ENCODE data around the gene NSMF. TPM values are rescaled to one million over a fixed set of nuclear protein-coding genes. Genes with fewer than 3 reads are reported as not detected.

NSMF gene, protein sequence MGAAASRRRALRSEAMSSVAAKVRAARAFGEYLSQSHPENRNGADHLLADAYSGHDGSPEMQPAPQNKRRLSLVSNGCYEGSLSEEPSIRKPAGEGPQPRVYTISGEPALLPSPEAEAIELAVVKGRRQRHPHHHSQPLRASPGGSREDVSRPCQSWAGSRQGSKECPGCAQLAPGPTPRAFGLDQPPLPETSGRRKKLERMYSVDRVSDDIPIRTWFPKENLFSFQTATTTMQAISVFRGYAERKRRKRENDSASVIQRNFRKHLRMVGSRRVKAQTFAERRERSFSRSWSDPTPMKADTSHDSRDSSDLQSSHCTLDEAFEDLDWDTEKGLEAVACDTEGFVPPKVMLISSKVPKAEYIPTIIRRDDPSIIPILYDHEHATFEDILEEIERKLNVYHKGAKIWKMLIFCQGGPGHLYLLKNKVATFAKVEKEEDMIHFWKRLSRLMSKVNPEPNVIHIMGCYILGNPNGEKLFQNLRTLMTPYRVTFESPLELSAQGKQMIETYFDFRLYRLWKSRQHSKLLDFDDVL
- polyA plus RNA-seq (29.5 to 46.6 TPM (median 33.1 TPM) in 3 replicates), polyA minus RNA-seq (28.3 to 102 TPM (median 39.7 TPM) in 3 replicates)
- 5.6 TPM for polyA plus RNA-seq (2011; ENCODE audit: low read depth)
- 25.8 and 51.4 TPM in 2 replicates for polyA plus RNA-seq (2011; cell fraction: cytosol; rRNA removed)
- 97.1 and 113 TPM in 2 replicates for polyA plus RNA-seq (2011; cell fraction: nucleus; rRNA removed)
- polyA plus RNA-seq (2012; ENCODE audit: low replicate concordance), result 23.0 and 34.1 TPM in 2 replicates
- polyA minus RNA-seq (2011; cell fraction: cytosol; rRNA and poly(A)+ RNA removed), result 67.9 TPM
- polyA minus RNA-seq (2011; cell fraction: nucleus; rRNA and poly(A)+ RNA removed), result 34.3 and 39.8 TPM in 2 replicates

DNA sequence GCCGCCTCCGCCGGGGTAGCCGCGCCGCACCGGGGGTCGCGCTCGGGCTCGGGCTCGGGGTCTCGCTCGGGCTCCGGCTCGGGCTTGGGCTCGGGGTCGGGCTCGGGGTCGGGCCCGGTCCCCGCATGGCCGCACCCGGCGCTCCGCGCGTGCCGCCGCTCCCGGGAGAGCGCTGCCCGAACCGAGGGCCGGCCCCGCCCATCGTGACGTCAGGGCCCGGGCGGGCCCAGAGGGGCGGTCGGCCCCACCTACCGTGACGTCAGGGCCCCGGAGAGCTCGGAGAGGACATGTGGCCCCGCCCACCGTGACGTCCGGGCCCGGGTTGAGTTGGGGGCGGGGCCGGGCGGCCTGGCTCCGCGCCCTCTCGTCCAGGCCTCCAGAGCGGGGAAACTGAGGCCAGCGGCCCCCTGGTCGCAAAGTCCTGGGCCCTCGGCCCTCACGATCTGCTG, at the start of gene NSMF:
Gene NSMF, minus strand, starts transcription at position 183 of the 449 bp plus-strand sequence. CDS start 232 bp downstream, outside the sequence.
- no peaks in the 10 kb centered on the region for H3K9me1 ChIP-seq (ENCODE audit: control insufficient read depth, extremely low read depth, insufficient read depth, low read length)
- no peaks in the 10 kb centered on the region for H4K20me1 ChIP-seq (ENCODE audit: control insufficient read depth, extremely low read depth, insufficient read depth, low read length)
- FAIRE-seq (no peak), DNase-seq (ENCODE audit: low read depth, low spot score) (no peak)
- H3K9ac ChIP-seq (ENCODE audit: control insufficient read depth, extremely low read depth, insufficient read depth, low read length), result peak within 1 kb of the TSS; percentile 78
- peak within 1 kb of the TSS; percentile 56 for H3K27ac ChIP-seq (ENCODE audit: control insufficient read depth, insufficient read depth, low read length)
- H3K9me3 ChIP-seq (ENCODE audit: control insufficient read depth, low read depth, low read length), result no peaks in the 10 kb centered on the region
- H3K4me2 ChIP-seq (ENCODE audit: control insufficient read depth, extremely low read depth, insufficient read depth, low read depth, low read length), result peak within 1 kb of the TSS; percentile 80
- dilution Hi-C loops (cut with MboI; ENCODE audit: extremely low pct_ligation_motif_present, low sequenced_read_pairs), result no loop called here
- peak within 1 kb of the TSS; percentile 70 to 85 (median 74) for H3K4me3 ChIP-seq (ENCODE audit: control insufficient read depth in 2 of 3, extremely low read depth in 1 of 3, insufficient read depth in 2 of 3, low read depth in 1 of 3, low read length in 3 of 3)
- peak within 1 kb of the TSS; percentile 94 for H2AFZ ChIP-seq (ENCODE audit: control insufficient read depth, low read length)
- H3K36me3 ChIP-seq (ENCODE audit: control insufficient read depth in 2 of 2, extremely low read depth in 1 of 2, insufficient read depth in 2 of 2, low read length in 2 of 2), result peaks cover 0 to 8% of the 10 kb centered on the region in 2 experiments
- H3K27me3 ChIP-seq (ENCODE audit: control insufficient read depth, extremely low read depth, insufficient read depth, low read length), result peaks cover 15% of the 10 kb centered on the region
- no peak for TF ChIP-seq EZH2 (IDR thresholded peaks at IDR 0.05; ENCODE audit: low read length)
- TF ChIP-seq, protein P1, sequence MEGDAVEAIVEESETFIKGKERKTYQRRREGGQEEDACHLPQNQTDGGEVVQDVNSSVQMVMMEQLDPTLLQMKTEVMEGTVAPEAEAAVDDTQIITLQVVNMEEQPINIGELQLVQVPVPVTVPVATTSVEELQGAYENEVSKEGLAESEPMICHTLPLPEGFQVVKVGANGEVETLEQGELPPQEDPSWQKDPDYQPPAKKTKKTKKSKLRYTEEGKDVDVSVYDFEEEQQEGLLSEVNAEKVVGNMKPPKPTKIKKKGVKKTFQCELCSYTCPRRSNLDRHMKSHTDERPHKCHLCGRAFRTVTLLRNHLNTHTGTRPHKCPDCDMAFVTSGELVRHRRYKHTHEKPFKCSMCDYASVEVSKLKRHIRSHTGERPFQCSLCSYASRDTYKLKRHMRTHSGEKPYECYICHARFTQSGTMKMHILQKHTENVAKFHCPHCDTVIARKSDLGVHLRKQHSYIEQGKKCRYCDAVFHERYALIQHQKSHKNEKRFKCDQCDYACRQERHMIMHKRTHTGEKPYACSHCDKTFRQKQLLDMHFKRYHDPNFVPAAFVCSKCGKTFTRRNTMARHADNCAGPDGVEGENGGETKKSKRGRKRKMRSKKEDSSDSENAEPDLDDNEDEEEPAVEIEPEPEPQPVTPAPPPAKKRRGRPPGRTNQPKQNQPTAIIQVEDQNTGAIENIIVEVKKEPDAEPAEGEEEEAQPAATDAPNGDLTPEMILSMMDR (optimal IDR thresholded peaks at IDR 0.05 in 1 of 3, IDR thresholded peaks at IDR 0.05 in 1 of 3, conservative IDR thresholded peaks at IDR 0.05 in 1 of 3; ENCODE audit: extremely low read depth in 1 of 3, insufficient read depth in 2 of 3, low read length in 3 of 3), result no peak
- H3K4me1 ChIP-seq (ENCODE audit: control insufficient read depth, extremely low read depth, insufficient read depth, low read length), result peaks cover 15% of the 10 kb centered on the region
- peaks cover 7% of the 10 kb centered on the region for H3K79me2 ChIP-seq (ENCODE audit: control insufficient read depth, insufficient read depth, low read length)

DNA sequence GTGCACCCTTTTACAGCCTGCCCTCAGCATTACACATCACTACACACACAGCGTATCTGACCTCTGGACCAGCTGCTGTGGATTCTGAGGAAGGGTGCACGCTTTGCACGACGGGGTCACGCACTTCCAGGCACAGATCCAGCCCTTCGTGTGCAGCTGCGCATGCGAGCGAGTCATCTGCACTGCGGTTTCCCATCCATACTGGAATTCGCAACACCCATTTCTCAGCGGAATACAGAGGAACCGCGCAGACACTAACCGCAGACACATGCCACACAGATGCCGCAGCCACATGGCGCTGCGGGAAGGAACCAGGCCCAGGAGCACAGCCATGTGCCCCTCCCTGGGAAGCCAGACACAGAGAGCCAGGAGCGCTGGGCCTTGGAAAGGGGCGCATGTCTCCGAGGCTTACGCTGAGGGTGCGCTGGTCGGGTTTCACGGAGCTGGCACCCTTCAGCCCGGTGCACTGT, 47.6 kb upstream of the NSMF start:
- TF ChIP-seq, protein P1 (optimal IDR thresholded peaks at IDR 0.05 in 1 of 3, IDR thresholded peaks at IDR 0.05 in 1 of 3, conservative IDR thresholded peaks at IDR 0.05 in 1 of 3; ENCODE audit: extremely low read depth in 1 of 3, insufficient read depth in 2 of 3, low read length in 3 of 3), result no peak
- no peak for TF ChIP-seq EZH2 (IDR thresholded peaks at IDR 0.05; ENCODE audit: low read length)
- H3K4me1 ChIP-seq (ENCODE audit: control insufficient read depth, extremely low read depth, insufficient read depth, low read length), result no peaks in the 10 kb centered on the region
- DNase-seq (ENCODE audit: low read depth, low spot score) (no peak), FAIRE-seq (no peak)
- H3K27me3 ChIP-seq (ENCODE audit: control insufficient read depth, extremely low read depth, insufficient read depth, low read length), result no peaks in the 10 kb centered on the region
- H3K9me3 ChIP-seq (ENCODE audit: control insufficient read depth, low read depth, low read length), result no peaks in the 10 kb centered on the region
- H3K27ac ChIP-seq (ENCODE audit: control insufficient read depth, insufficient read depth, low read length), result no peak overlapping the region
- H3K9ac ChIP-seq (ENCODE audit: control insufficient read depth, extremely low read depth, insufficient read depth, low read length), result no peak overlapping the region
- H2AFZ ChIP-seq (ENCODE audit: control insufficient read depth, low read length), result no peak overlapping the region
- H3K4me3 ChIP-seq (ENCODE audit: control insufficient read depth in 2 of 3, extremely low read depth in 1 of 3, insufficient read depth in 2 of 3, low read depth in 1 of 3, low read length in 3 of 3), result no peak overlapping the region
- no peaks in the 10 kb centered on the region for H4K20me1 ChIP-seq (ENCODE audit: control insufficient read depth, extremely low read depth, insufficient read depth, low read length)
- dilution Hi-C loops (cut with MboI; ENCODE audit: extremely low pct_ligation_motif_present, low sequenced_read_pairs), result no loop called here
- H3K79me2 ChIP-seq (ENCODE audit: control insufficient read depth, insufficient read depth, low read length), result no peaks in the 10 kb centered on the region
- H3K36me3 ChIP-seq (ENCODE audit: control insufficient read depth in 2 of 2, extremely low read depth in 1 of 2, insufficient read depth in 2 of 2, low read length in 2 of 2), result no peaks in the 10 kb centered on the region
- no peaks in the 10 kb centered on the region for H3K9me1 ChIP-seq (ENCODE audit: control insufficient read depth, extremely low read depth, insufficient read depth, low read length)
- H3K4me2 ChIP-seq (ENCODE audit: control insufficient read depth, extremely low read depth, insufficient read depth, low read depth, low read length), result no peak overlapping the region

Data from keratinocyte (primary cell).